Caco-2 (cell line): ENCODE data around the gene MAD1L1. TPM values are rescaled to one million over a fixed set of nuclear protein-coding genes. Genes with fewer than 3 reads are reported as not detected.

Experiments
- BruUV-seq: library from RNA; stranded (reverse); fragments of 400-500 nt; replicated peaks from 2 replicates; lab custom pipeline; 2021; lab: Mats Ljungman, UMichigan
- CTCF ChIA-PET: fragments of 300-600 bp; sonication (Branson Sonifier 250); formaldehyde crosslinking; loops from one replicate; lab custom pipeline; 2022; ENCODE audit warnings: antibody characterized with exemption; lab: Charles Lee
- POLR2A ChIA-PET: fragments of 300-600 bp; sonication (Branson Sonifier 250); formaldehyde crosslinking; loops from one replicate; lab custom pipeline; 2022; ENCODE audit warnings: antibody characterized with exemption; lab: Charles Lee
- DNase-seq, 2 experiments: peaks; one replicate each; pipeline versions ENCODE4 v3.0.0 to v3.0.0-alpha.2; 2020 to 2022
- H3K27me3 ChIP-seq: replicated peaks from 2 replicates; pipeline ENCODE4 v1.6.0; 2011; ENCODE audit warnings: low read length; ENCODE audit not compliant: control insufficient read depth, insufficient read depth
- H3K36me3 ChIP-seq: 2 replicates; pipeline ENCODE4 v1.5.1; 2011; ENCODE audit warnings: low read length; ENCODE audit not compliant: control insufficient read depth, insufficient read depth
- H3K4me1 ChIP-seq: fragments of 250-450 bp; sonication (Bioruptor Pico); 2 replicates; pipeline ENCODE4 v1.5.1; 2020; ENCODE audit warnings: mild to moderate bottlenecking
- H3K4me3 ChIP-seq: 2 replicates; pipeline ENCODE4 v1.5.1; 2011; ENCODE audit warnings: low read depth, mild to moderate bottlenecking, control low read depth, low read length
- H3K9me3 ChIP-seq: fragments of 250-450 bp; sonication (Bioruptor Pico); 2 replicates; pipeline ENCODE4 v1.5.1; 2020; ENCODE audit warnings: mild to moderate bottlenecking, moderate library complexity
- H3K27ac Mint-ChIP-seq: one replicate; pipeline ENCODE4 v1.8.0; 2022; ENCODE audit warnings: mixed read lengths; ENCODE audit not compliant: unreplicated experiment
- H3K27me3 Mint-ChIP-seq: one replicate; pipeline ENCODE4 v1.8.0; 2022; ENCODE audit warnings: mixed read lengths; ENCODE audit not compliant: insufficient read depth, unreplicated experiment
- H3K36me3 Mint-ChIP-seq: one replicate; pipeline ENCODE4 v1.8.0; 2022; ENCODE audit warnings: mild to moderate bottlenecking, mixed read lengths; ENCODE audit not compliant: insufficient read depth, unreplicated experiment
- H3K4me1 Mint-ChIP-seq: one replicate; pipeline ENCODE4 v1.8.0; 2022; ENCODE audit warnings: low read depth, mixed read lengths; ENCODE audit not compliant: unreplicated experiment
- H3K4me3 Mint-ChIP-seq: one replicate; pipeline ENCODE4 v1.8.0; 2022; ENCODE audit warnings: mild to moderate bottlenecking, moderate library complexity, mixed read lengths; ENCODE audit not compliant: unreplicated experiment
- H3K9me3 Mint-ChIP-seq: one replicate; pipeline ENCODE4 v1.8.0; 2022; ENCODE audit warnings: mixed read lengths; ENCODE audit not compliant: unreplicated experiment
- CTCF ChIP-seq, 2 experiments: fragments of 200-600 bp in 1 of 2; IDR thresholded peaks; 1 replicate in 1 of 2; 2 replicates in 1 of 2; pipeline versions ENCODE4 v1.5.1 to v1.8.0; 2011 to 2022; ENCODE audit warnings: antibody characterized with exemption in 1 of 2, control low read depth in 1 of 2, inconsistent platforms in 1 of 2, low read depth in 1 of 2, low read length in 1 of 2, mild to moderate bottlenecking in 1 of 2, moderate library complexity in 1 of 2; ENCODE audit not compliant: insufficient read depth in 1 of 2, severe bottlenecking in 1 of 2, unreplicated experiment in 1 of 2
- intact Hi-C: fragments of 100-400 bp; cut with micrococcal nuclease; formaldehyde crosslinking; loops from one replicate; pipeline ENCODE4 v1.10.0; 2022; ENCODE audit not compliant: unreplicated experiment
- total RNA-seq: library from RNA; stranded (reverse); gene quantifications from 2 replicates; pipeline ENCODE4 v1.2.3, GENCODE V29; 2022

MAD1L1 gene
- total RNA-seq, 1 experiment from 2014 or later = 58.6 TPM

- BruUV-seq = no TSS peak
- H3K4me3 ChIP-seq = no peak overlapping the region
- no peaks in the 10 kb centered on the region for H3K9me3 ChIP-seq
- no peaks in the 10 kb centered on the region for H3K4me1 Mint-ChIP-seq
- intact Hi-C loops = no loop called here
- no peaks in the 10 kb centered on the region for H3K9me3 Mint-ChIP-seq
- H3K4me1 ChIP-seq = no peaks in the 10 kb centered on the region
- no peak overlapping the region for H3K27ac Mint-ChIP-seq
- ChIA-PET CTCF (no interaction called here), POLR2A (no interaction called here)
- H3K27me3 ChIP-seq = no peaks in the 10 kb centered on the region
- H3K27me3 Mint-ChIP-seq = no peaks in the 10 kb centered on the region
- no peaks in the 10 kb centered on the region for H3K36me3 Mint-ChIP-seq
- H3K4me3 Mint-ChIP-seq = no peak overlapping the region
- H3K36me3 ChIP-seq = no peaks in the 10 kb centered on the region
- no peak for TF ChIP-seq CTCF (IDR thresholded peaks at IDR 0.05; ENCODE audit: insufficient read depth in 1 of 2, low read depth in 1 of 2, low read length in 1 of 2, severe bottlenecking in 1 of 2, unreplicated experiment in 1 of 2)
- DNase-seq = no peak
These were observed 420.8 kb downstream of the MAD1L1 start for GRCh38 chr7:1811850-1812508.

- H3K27me3 ChIP-seq = no peaks in the 10 kb centered on the region
- Mint-ChIP-seq H3K36me3 (no peaks in the 10 kb centered on the region), H3K4me1 (no peaks in the 10 kb centered on the region), H3K27me3 (no peaks in the 10 kb centered on the region), H3K9me3 (no peaks in the 10 kb centered on the region), H3K27ac (no peak overlapping the region), H3K4me3 (no peak overlapping the region)
- no peak for DNase-seq
- H3K9me3 ChIP-seq = no peaks in the 10 kb centered on the region
- BruUV-seq = no TSS peak
- no peak for TF ChIP-seq CTCF (IDR thresholded peaks at IDR 0.05; ENCODE audit: insufficient read depth in 1 of 2, low read depth in 1 of 2, low read length in 1 of 2, severe bottlenecking in 1 of 2, unreplicated experiment in 1 of 2)
- intact Hi-C loops = no loop called here
- ChIA-PET CTCF (no interaction called here), POLR2A (no interaction called here)
- no peak overlapping the region for H3K4me3 ChIP-seq
- H3K4me1 ChIP-seq = no peaks in the 10 kb centered on the region
- H3K36me3 ChIP-seq = no peaks in the 10 kb centered on the region
These were observed 421.5 kb downstream of the MAD1L1 start for GRCh38 chr7:1810961-1811849.

- Mint-ChIP-seq H3K4me1 (no peaks in the 10 kb centered on the region), H3K9me3 (no peaks in the 10 kb centered on the region), H3K27ac (peak overlapping the region; percentile 38), H3K36me3 (no peaks in the 10 kb centered on the region), H3K4me3 (no peak overlapping the region), H3K27me3 (no peaks in the 10 kb centered on the region)
- no TSS peak for BruUV-seq
- no peak for DNase-seq
- Histone ChIP-seq H3K4me1 (no peaks in the 10 kb centered on the region), H3K4me3 (no peak overlapping the region), H3K36me3 (no peaks in the 10 kb centered on the region), H3K9me3 (no peaks in the 10 kb centered on the region), H3K27me3 (no peaks in the 10 kb centered on the region)
- ChIA-PET CTCF (no interaction called here), POLR2A (no interaction called here)
- no peak for TF ChIP-seq CTCF (IDR thresholded peaks at IDR 0.05; ENCODE audit: insufficient read depth in 1 of 2, low read depth in 1 of 2, low read length in 1 of 2, severe bottlenecking in 1 of 2, unreplicated experiment in 1 of 2)
- intact Hi-C loops = no loop called here
These were observed 422.2 kb downstream of the MAD1L1 start for GRCh38 chr7:1810521-1810920.
